Tibial artery (tissue), 4 donors: Measurements from ENCODE around the gene FAF2.

ENCODE experiments used
- DNase-seq, 2 donors: peaks; one replicate each; pipeline ENCODE4 v3.0.0-alpha.2; 2019
- H3K27ac ChIP-seq, 2 donors: fragments of 200-600 bp; sonication (generic) in 1 of 2; 1 replicate in 1 of 2; 2 replicates in 1 of 2; pipeline ENCODE4 v1.5.1; 2018 to 2019; ENCODE audit warnings: mild to moderate bottlenecking in 1 of 2
- H3K27me3 ChIP-seq, 2 donors: fragments of 200-600 bp; sonication (generic) in 1 of 2; one replicate each; pipeline versions ENCODE4 v1.5.1 to v1.6.0; 2016 to 2019
- H3K36me3 ChIP-seq, 3 donors: fragments of 200-600 bp; sonication (generic) in 2 of 3; one replicate each; pipeline ENCODE4 v1.5.1; 2016 to 2019; ENCODE audit warnings: mild to moderate bottlenecking in 2 of 3
- H3K4me1 ChIP-seq, 4 donors: fragments of 200-600 bp; sonication (generic) in 2 of 4; 1 replicate in 3 of 4; 2 replicates in 1 of 4; pipeline ENCODE4 v1.5.1; 2016 to 2019
- H3K4me3 ChIP-seq, 2 donors: fragments of 200-600 bp; sonication (generic) in 1 of 2; 1 replicate in 1 of 2; 2 replicates in 1 of 2; pipeline ENCODE4 v1.5.1; 2018 to 2019; ENCODE audit warnings: mild to moderate bottlenecking in 2 of 2
- H3K9me3 ChIP-seq, 3 donors: fragments of 200-600 bp; sonication (generic) in 1 of 3; one replicate each; pipeline ENCODE4 v1.5.1; 2016 to 2019
- CTCF ChIP-seq, 2 experiments: fragments of 200-600 bp in 1 of 2; fragments of 450-650 bp in 1 of 2; IDR thresholded peaks; one replicate each; pipeline ENCODE4 v1.5.1; 2017 to 2019; ENCODE audit warnings: antibody characterized with exemption in 2 of 2, mild to moderate bottlenecking in 1 of 2, moderate library complexity in 1 of 2
- intact Hi-C: fragments of 100-400 bp; cut with DNase I; formaldehyde crosslinking; loops from one replicate; pipeline ENCODE4 v1.15.0; 2023; ENCODE audit warnings: low total_unique reads

Gene FAF2

GRCh38 chr5:176410486-176411180, 37.6 kb upstream of the FAF2 start:
- intact Hi-C loops: loop anchor here (10.0 kb wide), 1 partner anchor 234 kb away; the partner anchor contains the start of gene TSPAN17
- H3K27ac ChIP-seq: no peak overlapping the region

GRCh38 chr5:176412517-176413254, 35.5 kb upstream of the FAF2 start:
- Histone ChIP-seq H3K4me1 (peaks cover 5 to 48% (median 43%) of the 10 kb centered on the region in 4 donors), H3K9me3 (no peaks in the 10 kb centered on the region), H3K36me3 (peaks cover 13 to 29% (median 19%) of the 10 kb centered on the region in 3 donors), H3K4me3 (no peak overlapping the region), H3K27ac (peak overlapping the region in 1 of 2 donors; percentile 40), H3K27me3 (no peaks in the 10 kb centered on the region)
- peak in 1 of 2 donors; percentile 61 for DNase-seq
- intact Hi-C loops: loop anchor here (10.0 kb wide), 1 partner anchor 232 kb away; the partner anchor contains the start of gene TSPAN17
- no peak for TF ChIP-seq CTCF (IDR thresholded peaks at IDR 0.05)

More at GRCh38 chr5:176410486-176411180, 37.6 kb upstream of the FAF2 start:
- no peaks in the 10 kb centered on the region for H3K27me3 ChIP-seq
- peak in 1 of 2 donors; percentile 39 for DNase-seq
- no peak for TF ChIP-seq CTCF (IDR thresholded peaks at IDR 0.05)
- H3K4me1 ChIP-seq: peaks cover 5 to 43% (median 35%) of the 10 kb centered on the region in 4 donors
- peaks cover 17 to 50% (median 38%) of the 10 kb centered on the region in 3 donors for H3K36me3 ChIP-seq
- H3K4me3 ChIP-seq: no peak overlapping the region
- no peaks in the 10 kb centered on the region for H3K9me3 ChIP-seq

GRCh38 chr5:176413255-176413565, 35.0 kb upstream of the FAF2 start:
- peaks cover 7 to 24% (median 15%) of the 10 kb centered on the region in 3 donors for H3K36me3 ChIP-seq
- H3K4me3 ChIP-seq: no peak overlapping the region
- DNase-seq: peak in 1 of 2 donors; percentile 68

DNA sequence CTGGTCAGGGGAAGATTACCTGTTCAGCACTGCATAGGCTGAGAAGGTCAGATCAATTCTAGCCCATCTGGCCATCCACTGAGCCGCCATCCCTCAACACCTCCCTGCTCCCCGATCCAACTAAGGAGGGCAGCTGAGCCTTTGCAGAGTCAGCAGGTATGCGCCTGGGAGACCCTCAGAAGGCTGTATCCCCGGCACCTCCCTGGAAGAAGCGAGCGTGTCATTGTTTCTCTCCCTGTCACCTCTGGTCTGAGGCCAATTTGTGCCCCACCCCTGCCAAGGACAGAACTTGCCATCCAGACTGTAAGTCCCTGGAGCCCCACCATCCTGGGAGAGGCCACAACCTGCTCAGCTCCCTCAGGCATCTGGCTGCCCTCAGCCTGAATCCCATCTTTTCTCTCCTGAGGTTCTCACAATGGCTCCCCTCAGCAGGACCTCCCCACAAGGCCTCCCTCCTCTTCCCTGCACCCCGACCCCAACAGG, 34.4 kb upstream of the FAF2 start:
- no peaks in the 10 kb centered on the region for H3K9me3 ChIP-seq
- TF ChIP-seq CTCF (IDR thresholded peaks at IDR 0.05): no peak
- peak overlapping the region; percentile 7 to 40 for H3K27ac ChIP-seq
- no peaks in the 10 kb centered on the region for H3K27me3 ChIP-seq
- DNase-seq: peak in 1 of 2 donors; percentile 58
- H3K36me3 ChIP-seq: peaks cover 2 to 19% (median 11%) of the 10 kb centered on the region in 3 donors
- intact Hi-C loops: loop anchor here (10.0 kb wide), 1 partner anchor 231 kb away; the partner anchor contains the start of gene TSPAN17
- no peak overlapping the region for H3K4me3 ChIP-seq
- peaks cover 5 to 48% (median 43%) of the 10 kb centered on the region in 4 donors for H3K4me1 ChIP-seq

More at GRCh38 chr5:176413255-176413565, 35.0 kb upstream of the FAF2 start:
- Histone ChIP-seq H3K27me3 (no peaks in the 10 kb centered on the region), H3K4me1 (peaks cover 5 to 48% (median 43%) of the 10 kb centered on the region in 4 donors), H3K9me3 (no peaks in the 10 kb centered on the region), H3K27ac (peak overlapping the region; percentile 7 to 40)
- intact Hi-C loops: loop anchor here (10.0 kb wide), 1 partner anchor 232 kb away; the partner anchor contains the start of gene TSPAN17
- TF ChIP-seq CTCF (IDR thresholded peaks at IDR 0.05): no peak

- peak overlapping the region; percentile 86 to 91 for H3K27ac ChIP-seq
- H3K9me3 ChIP-seq: no peaks in the 10 kb centered on the region
- TF ChIP-seq CTCF (IDR thresholded peaks at IDR 0.05): no peak
- DNase-seq: no peak
- peak overlapping the region in 1 of 2 donors; percentile 88 for H3K4me3 ChIP-seq
- H3K4me1 ChIP-seq: peaks cover 5 to 48% (median 43%) of the 10 kb centered on the region in 4 donors
- H3K27me3 ChIP-seq: no peaks in the 10 kb centered on the region
- H3K36me3 ChIP-seq: peaks cover 0 to 10% (median 4%) of the 10 kb centered on the region in 3 donors
- intact Hi-C loops: loop anchor here (10.0 kb wide), 1 partner anchor 230 kb away; the partner anchor contains the start of gene TSPAN17
Observed at GRCh38 chr5:176414704-176415103, 33.5 kb upstream of the FAF2 start.
